SU-DHL-6 (cell line): ENCODE data around the gene CHADL.

Experiments used
- H2AFZ ChIP-seq: fragments of 200-600 bp; sonication (generic); 2 replicates; pipeline ENCODE4 v1.6.1; 2014; ENCODE audit warnings: low read depth, mild to moderate bottlenecking, moderate library complexity, mixed read lengths, antibody characterized with exemption, low read length; ENCODE audit not compliant: severe bottlenecking
- H3F3A ChIP-seq: fragments of 200-600 bp; shearing (Covaris generic); 2 replicates; pipeline ENCODE4 v1.6.0; 2016; ENCODE audit warnings: antibody characterized with exemption, mild to moderate bottlenecking; ENCODE audit not compliant: insufficient read depth
- H3K27ac ChIP-seq: fragments of 200-600 bp; sonication (generic); 2 replicates; pipeline ENCODE4 v1.5.1; 2016; ENCODE audit warnings: low read depth, mild to moderate bottlenecking, low read length, moderate library complexity, mixed read lengths
- H3K27me3 ChIP-seq: fragments of 200-600 bp; sonication (generic), shearing (Covaris generic); 2 replicates; pipeline ENCODE4 v1.6.0; 2014; ENCODE audit warnings: mild to moderate bottlenecking, low read length
- H3K36me3 ChIP-seq: fragments of 200-600 bp; sonication (generic); 2 replicates; pipeline ENCODE4 v1.6.1; 2014; ENCODE audit warnings: mild to moderate bottlenecking, low read length, mixed read lengths
- H3K4me2 ChIP-seq: fragments of 300-600, 200-600 bp; shearing (Covaris generic), sonication (generic); 2 replicates; pipeline ENCODE4 v1.6.0; 2014; ENCODE audit warnings: low read length, low read depth, mild to moderate bottlenecking; ENCODE audit not compliant: poor library complexity, severe bottlenecking
- H3K4me3 ChIP-seq: fragments of 200-600 bp; sonication (generic); 2 replicates; pipeline ENCODE4 v1.5.1; 2014; ENCODE audit warnings: antibody characterized with exemption, low read length, mild to moderate bottlenecking, mixed read lengths; ENCODE audit not compliant: insufficient read depth, poor library complexity, severe bottlenecking
- H3K79me2 ChIP-seq: fragments of 200-600 bp; sonication (generic); 2 replicates; pipeline ENCODE4 v1.6.1; 2014; ENCODE audit warnings: mild to moderate bottlenecking, low read length, moderate library complexity; ENCODE audit not compliant: insufficient read depth
- H3K9ac ChIP-seq: fragments of 200-600 bp; sonication (generic); 2 replicates; pipeline ENCODE4 v1.7.0; 2014; ENCODE audit warnings: mild to moderate bottlenecking, low read length
- H3K9me2 ChIP-seq: fragments of 200-600 bp; sonication (generic); replicated peaks from 2 replicates; pipeline ENCODE4 v1.6.1; 2014; ENCODE audit warnings: low read length; ENCODE audit not compliant: insufficient read depth
- H3K9me3 ChIP-seq: fragments of 200-600 bp; sonication (generic); 2 replicates; pipeline ENCODE4 v1.6.1; 2014; ENCODE audit warnings: low read length, mixed read lengths; ENCODE audit not compliant: insufficient read depth
- H4K20me1 ChIP-seq: fragments of 200-600 bp; sonication (generic); 2 replicates; pipeline ENCODE4 v1.6.1; 2014; ENCODE audit warnings: low read depth, mild to moderate bottlenecking, antibody characterized with exemption, low read length, moderate library complexity, mixed read lengths
- EZH2phosphoT487 ChIP-seq: fragments of 200-600 bp; sonication (generic), shearing (Covaris generic); conservative IDR thresholded peaks from 2 replicates; pipeline ENCODE4 v1.6.1; 2018; ENCODE audit warnings: mild to moderate bottlenecking, antibody characterized with exemption, low read length, moderate library complexity, mixed read lengths
- TF ChIP-seq, protein P1 (sequence below): fragments of 200-600 bp; sonication (generic); IDR thresholded peaks from one replicate; pipeline ENCODE4 v1.5.1; 2017; ENCODE audit warnings: antibody characterized with exemption, mild to moderate bottlenecking, low read length, moderate library complexity; ENCODE audit not compliant: insufficient read depth, poor library complexity, severe bottlenecking

Gene CHADL

DNA sequence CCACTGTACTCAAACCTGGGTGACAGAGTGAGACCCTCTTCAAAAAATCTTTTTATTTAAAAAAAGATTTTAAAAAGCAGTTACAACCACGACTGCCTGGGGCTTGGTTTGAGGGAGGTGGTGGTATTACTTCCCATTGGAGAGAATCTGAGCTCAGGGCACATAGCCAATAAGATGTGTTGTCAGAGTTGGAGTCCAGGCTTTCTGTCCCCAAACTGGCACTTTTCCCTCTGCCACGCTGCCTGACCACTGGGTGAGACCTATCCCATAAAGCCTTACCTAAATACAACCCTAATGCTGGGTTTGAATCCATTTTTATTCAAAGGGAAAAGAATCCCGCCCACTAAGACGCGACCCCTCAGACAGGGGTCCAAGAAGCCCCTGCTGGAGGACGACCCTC, 11.5 kb downstream of the CHADL start:
- Histone ChIP-seq H3K36me3 (no peaks in the 10 kb centered on the region), H3K4me2 (no peak overlapping the region), H3F3A (no peaks in the 10 kb centered on the region), H3K27ac (no peak overlapping the region), H3K9me2 (no peaks in the 10 kb centered on the region), H3K4me3 (no peak overlapping the region), H2AFZ (no peak overlapping the region), H3K27me3 (no peaks in the 10 kb centered on the region), H3K9ac (no peak overlapping the region), H4K20me1 (no peaks in the 10 kb centered on the region), H3K79me2 (no peaks in the 10 kb centered on the region), H3K9me3 (no peaks in the 10 kb centered on the region)
- TF ChIP-seq, protein P1, sequence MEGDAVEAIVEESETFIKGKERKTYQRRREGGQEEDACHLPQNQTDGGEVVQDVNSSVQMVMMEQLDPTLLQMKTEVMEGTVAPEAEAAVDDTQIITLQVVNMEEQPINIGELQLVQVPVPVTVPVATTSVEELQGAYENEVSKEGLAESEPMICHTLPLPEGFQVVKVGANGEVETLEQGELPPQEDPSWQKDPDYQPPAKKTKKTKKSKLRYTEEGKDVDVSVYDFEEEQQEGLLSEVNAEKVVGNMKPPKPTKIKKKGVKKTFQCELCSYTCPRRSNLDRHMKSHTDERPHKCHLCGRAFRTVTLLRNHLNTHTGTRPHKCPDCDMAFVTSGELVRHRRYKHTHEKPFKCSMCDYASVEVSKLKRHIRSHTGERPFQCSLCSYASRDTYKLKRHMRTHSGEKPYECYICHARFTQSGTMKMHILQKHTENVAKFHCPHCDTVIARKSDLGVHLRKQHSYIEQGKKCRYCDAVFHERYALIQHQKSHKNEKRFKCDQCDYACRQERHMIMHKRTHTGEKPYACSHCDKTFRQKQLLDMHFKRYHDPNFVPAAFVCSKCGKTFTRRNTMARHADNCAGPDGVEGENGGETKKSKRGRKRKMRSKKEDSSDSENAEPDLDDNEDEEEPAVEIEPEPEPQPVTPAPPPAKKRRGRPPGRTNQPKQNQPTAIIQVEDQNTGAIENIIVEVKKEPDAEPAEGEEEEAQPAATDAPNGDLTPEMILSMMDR: no peak
- TF ChIP-seq EZH2phosphoT487: no peak

DNA sequence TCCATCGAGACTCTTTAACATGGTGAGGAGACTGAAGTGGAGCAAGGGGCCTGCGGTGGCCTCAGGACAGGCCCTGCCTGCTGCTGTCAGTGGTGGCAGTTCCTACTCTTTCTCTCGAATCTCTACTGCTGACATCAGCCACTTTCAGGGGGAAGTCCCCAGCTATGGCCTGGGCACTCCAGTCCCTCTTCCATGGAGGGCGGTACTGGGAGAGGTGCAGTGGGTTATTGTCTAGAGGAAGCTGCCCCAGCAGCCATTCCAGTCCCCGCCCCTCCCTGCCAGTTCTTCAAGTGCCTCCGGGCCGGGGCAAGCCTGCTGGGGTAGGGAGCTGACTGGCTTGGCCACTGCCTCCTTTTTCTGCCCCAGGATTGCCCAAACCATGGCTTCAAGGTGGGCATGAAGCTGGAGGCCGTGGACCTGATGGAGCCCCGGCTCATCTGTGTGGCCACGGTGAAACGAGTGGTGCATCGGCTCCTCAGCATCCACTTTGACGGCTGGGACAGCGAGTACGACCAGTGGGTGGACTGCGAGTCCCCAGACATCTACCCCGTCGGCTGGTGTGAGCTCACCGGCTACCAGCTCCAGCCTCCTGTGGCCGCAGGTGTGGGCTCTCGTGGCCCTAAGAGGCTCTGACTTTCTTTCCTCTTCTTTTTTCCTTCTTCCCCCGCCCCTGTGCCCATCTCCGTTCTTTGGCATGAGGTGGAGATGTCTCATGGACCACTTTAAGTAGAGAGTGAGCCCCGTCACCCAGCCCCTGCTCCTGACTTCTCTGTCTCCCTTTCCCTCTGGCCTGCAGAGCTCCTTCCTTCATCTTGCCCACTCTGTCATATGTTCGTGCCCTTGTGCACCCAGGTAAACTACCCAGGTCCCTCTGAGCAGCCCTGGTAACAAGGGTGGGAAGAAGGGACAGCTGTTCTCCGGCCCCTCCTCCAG, 13.7 kb downstream of the CHADL start:
- Histone ChIP-seq H3K27me3 (no peaks in the 10 kb centered on the region), H3K9ac (no peak overlapping the region), H3F3A (no peaks in the 10 kb centered on the region), H3K9me3 (no peaks in the 10 kb centered on the region), H3K27ac (no peak overlapping the region), H2AFZ (no peak overlapping the region), H4K20me1 (no peaks in the 10 kb centered on the region), H3K4me3 (no peak overlapping the region), H3K79me2 (no peaks in the 10 kb centered on the region), H3K4me2 (no peak overlapping the region), H3K36me3 (no peaks in the 10 kb centered on the region; the same call in 1 of the 2 replicates), H3K9me2 (no peaks in the 10 kb centered on the region)
- TF ChIP-seq, protein P1: no peak
- TF ChIP-seq EZH2phosphoT487: no peak

DNA sequence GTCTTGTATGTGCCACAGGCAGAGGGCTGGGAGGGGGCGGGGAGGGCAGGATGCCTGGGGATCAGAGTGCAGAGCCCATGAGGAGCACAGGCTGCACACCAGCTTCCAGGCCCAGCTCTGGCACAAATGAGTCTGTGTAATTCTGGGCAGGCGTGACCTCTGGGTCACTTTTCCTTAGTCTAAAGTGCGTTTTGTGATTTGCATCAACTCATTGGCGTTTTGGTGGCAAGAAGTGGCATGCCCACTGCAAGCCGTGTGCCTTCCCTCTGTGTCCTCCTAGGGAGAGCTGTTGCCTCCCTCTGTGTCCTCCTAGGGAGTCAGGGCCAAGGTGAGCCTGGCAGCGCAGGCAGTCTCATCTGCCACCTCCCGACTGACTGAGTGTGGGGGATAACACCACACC, 17.2 kb downstream of the CHADL start:
- H3K9ac ChIP-seq: no peak overlapping the region
- H3K27ac ChIP-seq: no peak overlapping the region

More for the DNA sequence above, 17.2 kb downstream of the CHADL start:
- Histone ChIP-seq H3K27me3 (no peaks in the 10 kb centered on the region), H3K9me3 (no peaks in the 10 kb centered on the region), H2AFZ (no peak overlapping the region), H4K20me1 (no peaks in the 10 kb centered on the region), H3K9me2 (no peaks in the 10 kb centered on the region), H3K79me2 (no peaks in the 10 kb centered on the region), H3K4me2 (no peak overlapping the region), H3K4me3 (no peak overlapping the region), H3K36me3 (no peaks in the 10 kb centered on the region; the same call in 1 of the 2 replicates), H3F3A (no peaks in the 10 kb centered on the region)
- TF ChIP-seq, protein P1: no peak
- TF ChIP-seq EZH2phosphoT487: no peak
